NT2/D1 (cell line): ENCODE data around the gene IFNLR1.

Experiments used
- SUZ12 ChIP-seq: IDR thresholded peaks from 2 replicates; pipeline ENCODE4 v1.6.1; 2011; ENCODE audit not compliant: insufficient read length, insufficient read depth; ENCODE audit errors: extremely low read depth
- YY1 ChIP-seq: IDR thresholded peaks from 2 replicates; pipeline ENCODE4 v1.6.1; 2011; ENCODE audit not compliant: insufficient read length, insufficient read depth

DNA sequence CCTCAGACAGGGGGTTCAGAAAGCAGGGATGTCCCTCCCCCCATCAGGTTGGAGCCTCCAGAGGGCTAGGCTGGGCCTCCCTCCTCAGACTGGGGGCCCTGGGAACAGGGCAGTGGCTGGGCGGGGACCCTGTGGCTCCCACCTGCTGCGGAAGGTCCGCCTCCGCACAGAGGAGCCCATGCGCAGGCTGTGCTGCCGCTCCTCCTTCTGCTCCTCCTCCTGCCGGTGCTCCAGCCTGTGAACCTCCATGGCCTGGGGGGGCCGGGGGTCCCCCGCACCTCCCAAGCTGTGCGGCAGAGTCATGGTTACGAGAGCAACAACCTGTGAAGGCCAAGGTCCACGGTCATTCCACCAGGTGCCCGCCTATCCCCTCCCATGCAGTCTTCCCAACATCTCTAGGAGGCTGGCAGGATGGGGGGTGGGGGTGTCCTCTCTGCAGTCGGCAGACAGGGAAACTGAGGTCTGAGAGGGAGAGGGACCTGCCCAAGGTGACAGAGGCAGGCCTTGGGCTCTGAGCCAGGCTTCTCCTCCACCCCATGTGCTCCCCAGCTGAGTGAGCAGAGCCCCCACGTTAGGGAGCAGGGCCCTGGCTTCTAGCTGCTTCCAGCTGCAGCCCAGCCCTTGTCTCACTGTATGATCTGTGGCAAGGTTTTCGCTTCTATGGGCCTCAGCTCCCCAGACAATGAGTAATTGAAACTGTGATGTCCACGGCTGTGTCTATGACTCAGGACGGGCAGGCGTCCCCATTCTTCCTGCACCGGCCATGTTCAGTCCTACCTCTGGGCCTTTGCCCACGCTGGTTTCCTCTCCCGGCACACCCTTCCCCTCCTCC, 78.5 kb downstream of the IFNLR1 start:
- TF ChIP-seq YY1, result no peak
- no peak for TF ChIP-seq SUZ12
